ENCODE data around the gene PPIG. TPM values are rescaled to one million over a fixed set of nuclear protein-coding genes. Genes with fewer than 3 reads are reported as not detected.

Gene PPIG
- polyA plus RNA-seq, 1 of the 3 experiments (the other 2 are of a cell fraction) = 8.3 TPM

GRCh38 chr2:169585673-169586072 is 1.5 kb downstream of the PPIG start:
- Histone ChIP-seq H3K27me3 (ENCODE audit: insufficient read depth) (no peaks in the 10 kb centered on the region), H2AFZ (ENCODE audit: low read depth) (no peak overlapping the region), H3K4me1 (ENCODE audit: control insufficient read depth in 1 of 2, insufficient read depth in 2 of 2, low read depth in 1 of 2, low read length in 1 of 2) (no peaks in the 10 kb centered on the region; a peak in 1 of 4 replicates), H4K20me1 (ENCODE audit: insufficient read depth) (peaks cover 39% of the 10 kb centered on the region), H3K4me3 (ENCODE audit: low read depth in 2 of 2, low read length in 1 of 2) (peak overlapping the region; percentile 81 to 87), H3K9me3 (no peaks in the 10 kb centered on the region), H3K79me2 (ENCODE audit: insufficient read depth) (peaks cover 64% of the 10 kb centered on the region), H3K4me2 (peak overlapping the region; percentile 77), H3K27ac (ENCODE audit: low read depth in 2 of 2, low read length in 1 of 2) (peak overlapping the region in 1 of 2 experiments; percentile 90; a peak in 1 of 4 replicates), H3K36me3 (replicated peaks in 1 of 2; ENCODE audit: control insufficient read depth in 1 of 2, insufficient read depth in 2 of 2, low read length in 1 of 2) (peaks cover 0 to 3% of the 10 kb centered on the region in 2 experiments), H3K9me2 (no peaks in the 10 kb centered on the region), H3K9ac (peak overlapping the region; percentile 93), H3F3A (replicated peaks; ENCODE audit: insufficient read depth) (peaks cover 7% of the 10 kb centered on the region)
- ChIA-PET CTCF (no interaction called here), POLR2A (no interaction called here)
- TF ChIP-seq TEAD4 (IDR thresholded peaks at IDR 0.05; ENCODE audit: borderline replicate concordance, insufficient read depth) (no peak), YY1 (IDR thresholded peaks at IDR 0.05; ENCODE audit: low read depth) (no peak), EZH2phosphoT487 (IDR thresholded peaks at IDR 0.05; ENCODE audit: borderline replicate concordance, low read depth) (no peak), RXRA (IDR thresholded peaks at IDR 0.05; ENCODE audit: borderline replicate concordance, low read depth) (no peak)
- TF ChIP-seq, protein P1, sequence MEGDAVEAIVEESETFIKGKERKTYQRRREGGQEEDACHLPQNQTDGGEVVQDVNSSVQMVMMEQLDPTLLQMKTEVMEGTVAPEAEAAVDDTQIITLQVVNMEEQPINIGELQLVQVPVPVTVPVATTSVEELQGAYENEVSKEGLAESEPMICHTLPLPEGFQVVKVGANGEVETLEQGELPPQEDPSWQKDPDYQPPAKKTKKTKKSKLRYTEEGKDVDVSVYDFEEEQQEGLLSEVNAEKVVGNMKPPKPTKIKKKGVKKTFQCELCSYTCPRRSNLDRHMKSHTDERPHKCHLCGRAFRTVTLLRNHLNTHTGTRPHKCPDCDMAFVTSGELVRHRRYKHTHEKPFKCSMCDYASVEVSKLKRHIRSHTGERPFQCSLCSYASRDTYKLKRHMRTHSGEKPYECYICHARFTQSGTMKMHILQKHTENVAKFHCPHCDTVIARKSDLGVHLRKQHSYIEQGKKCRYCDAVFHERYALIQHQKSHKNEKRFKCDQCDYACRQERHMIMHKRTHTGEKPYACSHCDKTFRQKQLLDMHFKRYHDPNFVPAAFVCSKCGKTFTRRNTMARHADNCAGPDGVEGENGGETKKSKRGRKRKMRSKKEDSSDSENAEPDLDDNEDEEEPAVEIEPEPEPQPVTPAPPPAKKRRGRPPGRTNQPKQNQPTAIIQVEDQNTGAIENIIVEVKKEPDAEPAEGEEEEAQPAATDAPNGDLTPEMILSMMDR (IDR thresholded peaks at IDR 0.05) = no peak
- 9% methylated on average over 7 of the region's 7 CpGs for WGBS (ENCODE audit: low lambda C conversion rate)
- no peak for DNase-seq

DNA sequence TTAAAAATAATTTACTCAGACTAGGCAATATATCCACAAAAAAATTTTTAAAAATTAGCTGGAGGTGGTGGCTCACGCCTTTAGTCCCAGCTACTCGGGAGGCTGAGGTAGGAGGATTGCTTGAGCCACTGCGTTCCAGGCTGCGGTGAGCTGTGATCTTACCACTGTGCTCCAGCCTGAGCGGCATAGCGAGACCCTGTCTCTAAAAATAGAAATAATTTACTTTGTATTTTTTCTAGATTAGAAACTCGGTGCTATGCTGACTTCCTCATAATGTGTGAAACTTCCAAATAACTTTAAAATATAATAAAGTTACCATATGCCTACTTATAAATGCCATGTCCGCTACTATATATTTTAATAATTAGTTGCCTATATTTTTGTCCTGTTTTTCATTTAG is 6.7 kb downstream of the PPIG start:
- Histone ChIP-seq H2AFZ (ENCODE audit: low read depth) (no peak overlapping the region), H4K20me1 (ENCODE audit: insufficient read depth) (peaks cover 78% of the 10 kb centered on the region), H3F3A (replicated peaks; ENCODE audit: insufficient read depth) (peaks cover 4% of the 10 kb centered on the region), H3K27me3 (ENCODE audit: insufficient read depth) (no peaks in the 10 kb centered on the region), H3K27ac (ENCODE audit: low read depth in 2 of 2, low read length in 1 of 2) (no peak overlapping the region), H3K9me2 (no peaks in the 10 kb centered on the region), H3K36me3 (replicated peaks in 1 of 2; ENCODE audit: control insufficient read depth in 1 of 2, insufficient read depth in 2 of 2, low read length in 1 of 2) (peaks cover 0 to 12% of the 10 kb centered on the region in 2 experiments), H3K9me3 (no peaks in the 10 kb centered on the region), H3K4me2 (no peak overlapping the region), H3K4me3 (ENCODE audit: low read depth in 2 of 2, low read length in 1 of 2) (no peak overlapping the region), H3K9ac (no peak overlapping the region), H3K79me2 (ENCODE audit: insufficient read depth) (peaks cover 100% of the 10 kb centered on the region), H3K4me1 (ENCODE audit: control insufficient read depth in 1 of 2, insufficient read depth in 2 of 2, low read depth in 1 of 2, low read length in 1 of 2) (no peaks in the 10 kb centered on the region; a peak in 1 of 4 replicates)
- POLR2A ChIA-PET = no interaction called here
- CTCF ChIA-PET = no interaction called here
- over 99% methylated on average over 8 of the region's 8 CpGs for WGBS (ENCODE audit: low lambda C conversion rate)
- no peak for DNase-seq
- TF ChIP-seq TCF12 (IDR thresholded peaks at IDR 0.05) = no peak
- TF ChIP-seq, protein P2, sequence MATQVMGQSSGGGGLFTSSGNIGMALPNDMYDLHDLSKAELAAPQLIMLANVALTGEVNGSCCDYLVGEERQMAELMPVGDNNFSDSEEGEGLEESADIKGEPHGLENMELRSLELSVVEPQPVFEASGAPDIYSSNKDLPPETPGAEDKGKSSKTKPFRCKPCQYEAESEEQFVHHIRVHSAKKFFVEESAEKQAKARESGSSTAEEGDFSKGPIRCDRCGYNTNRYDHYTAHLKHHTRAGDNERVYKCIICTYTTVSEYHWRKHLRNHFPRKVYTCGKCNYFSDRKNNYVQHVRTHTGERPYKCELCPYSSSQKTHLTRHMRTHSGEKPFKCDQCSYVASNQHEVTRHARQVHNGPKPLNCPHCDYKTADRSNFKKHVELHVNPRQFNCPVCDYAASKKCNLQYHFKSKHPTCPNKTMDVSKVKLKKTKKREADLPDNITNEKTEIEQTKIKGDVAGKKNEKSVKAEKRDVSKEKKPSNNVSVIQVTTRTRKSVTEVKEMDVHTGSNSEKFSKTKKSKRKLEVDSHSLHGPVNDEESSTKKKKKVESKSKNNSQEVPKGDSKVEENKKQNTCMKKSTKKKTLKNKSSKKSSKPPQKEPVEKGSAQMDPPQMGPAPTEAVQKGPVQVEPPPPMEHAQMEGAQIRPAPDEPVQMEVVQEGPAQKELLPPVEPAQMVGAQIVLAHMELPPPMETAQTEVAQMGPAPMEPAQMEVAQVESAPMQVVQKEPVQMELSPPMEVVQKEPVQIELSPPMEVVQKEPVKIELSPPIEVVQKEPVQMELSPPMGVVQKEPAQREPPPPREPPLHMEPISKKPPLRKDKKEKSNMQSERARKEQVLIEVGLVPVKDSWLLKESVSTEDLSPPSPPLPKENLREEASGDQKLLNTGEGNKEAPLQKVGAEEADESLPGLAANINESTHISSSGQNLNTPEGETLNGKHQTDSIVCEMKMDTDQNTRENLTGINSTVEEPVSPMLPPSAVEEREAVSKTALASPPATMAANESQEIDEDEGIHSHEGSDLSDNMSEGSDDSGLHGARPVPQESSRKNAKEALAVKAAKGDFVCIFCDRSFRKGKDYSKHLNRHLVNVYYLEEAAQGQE (IDR thresholded peaks at IDR 0.05; ENCODE audit: low read depth, low read length) = no peak
- TF ChIP-seq SMC3 (IDR thresholded peaks at IDR 0.05; ENCODE audit: low read depth, low read length) = no peak
- TF ChIP-seq ELF1 (IDR thresholded peaks at IDR 0.05) = no peak
- no peak for TF ChIP-seq RXRA (IDR thresholded peaks at IDR 0.05; ENCODE audit: borderline replicate concordance, low read depth)
- no peak for TF ChIP-seq RAD21 (IDR thresholded peaks at IDR 0.05; ENCODE audit: low read length)
- TF ChIP-seq EZH2phosphoT487 (IDR thresholded peaks at IDR 0.05; ENCODE audit: borderline replicate concordance, low read depth) = no peak
- no peak for TF ChIP-seq FOXJ3 (CRISPR knock-in tag; IDR thresholded peaks at IDR 0.05)
- no peak for TF ChIP-seq IRF3 (IDR thresholded peaks at IDR 0.05; ENCODE audit: low read depth, low read length)
- no peak for TF ChIP-seq GATA2 (CRISPR knock-in tag; IDR thresholded peaks at IDR 0.05)
- TF ChIP-seq TAF1 (IDR thresholded peaks at IDR 0.05; ENCODE audit: borderline replicate concordance, low read depth, low read length) = no peak
- TF ChIP-seq FOXM1 (IDR thresholded peaks at IDR 0.05; ENCODE audit: low read depth) = no peak
- TF ChIP-seq NRF1 (IDR thresholded peaks at IDR 0.05; ENCODE audit: low read depth, low read length) = no peak
- no peak for TF ChIP-seq RFX5 (IDR thresholded peaks at IDR 0.05; ENCODE audit: low read length)
- TF ChIP-seq TEAD4 (IDR thresholded peaks at IDR 0.05; ENCODE audit: borderline replicate concordance, insufficient read depth) = no peak
- no peak for TF ChIP-seq USF1 (IDR thresholded peaks at IDR 0.05; ENCODE audit: borderline replicate concordance, low read depth)
- no peak for TF ChIP-seq JUND (IDR thresholded peaks at IDR 0.05)
- no peak for TF ChIP-seq CHD2 (IDR thresholded peaks at IDR 0.05; ENCODE audit: low read length, partially characterized antibody)
